Measurements from ENCODE around the gene HOXD3.

Gene HOXD3

DNA sequence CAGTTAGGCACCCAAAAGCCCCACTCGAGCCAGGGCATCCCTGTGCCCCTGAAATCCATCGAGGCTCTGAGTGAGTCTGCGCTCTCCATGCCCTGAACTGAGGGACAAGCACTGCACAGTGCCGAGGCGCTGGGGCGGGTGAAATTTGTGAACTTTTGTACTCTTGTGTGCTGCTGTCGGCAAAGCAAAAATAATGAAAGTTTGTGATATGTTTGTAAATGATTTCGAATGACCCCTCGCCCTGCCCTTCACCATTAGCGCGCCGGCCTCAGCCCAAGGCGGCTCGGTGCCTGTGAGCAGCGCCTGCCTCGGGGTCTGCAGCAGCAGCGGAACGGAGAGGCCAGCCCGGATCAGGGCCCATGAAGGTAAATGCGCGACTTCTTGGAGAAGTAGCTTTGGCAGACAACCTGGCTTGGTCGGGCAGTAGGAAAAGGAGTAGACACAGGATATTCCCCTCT, 7.6 kb upstream of the HOXD3 start:
- DNase-seq (ENCODE audit: low read depth, low spot score), result no peak

DNA sequence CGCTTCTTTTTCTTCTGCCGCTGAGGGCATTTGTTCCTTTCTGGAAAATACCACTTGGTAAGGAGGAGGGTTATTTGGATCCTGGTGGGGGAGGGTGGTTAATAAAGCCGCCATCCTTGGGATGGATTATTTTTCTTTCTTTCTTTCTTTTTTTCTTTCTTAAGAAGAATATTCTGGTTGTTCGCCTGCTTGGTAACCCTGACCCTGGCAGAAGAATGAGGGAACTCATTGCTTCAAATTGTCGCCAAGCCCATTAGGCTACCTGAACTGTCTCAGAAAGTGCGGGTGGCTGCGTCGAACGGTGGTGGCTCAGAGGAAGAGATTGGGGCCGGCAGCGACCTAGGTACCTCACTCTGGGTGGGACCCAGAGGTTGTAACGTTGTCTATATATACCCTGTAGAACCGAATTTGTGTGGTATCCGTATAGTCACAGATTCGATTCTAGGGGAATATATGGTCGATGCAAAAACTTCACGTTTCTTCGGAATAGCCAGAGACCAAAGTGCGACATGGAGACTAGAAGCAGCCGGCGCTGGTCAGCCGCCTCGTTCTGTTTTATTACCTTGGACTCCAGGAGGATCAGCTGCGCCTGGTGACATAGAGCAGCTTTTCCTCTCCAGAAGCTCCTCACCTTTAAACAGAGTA, 7.0 kb upstream of the HOXD3 start:
- DNase-seq (ENCODE audit: low read depth, low spot score), result no peak

GRCh38 chr2:176150584-176151441, 6.3 kb upstream of the HOXD3 start:
- no peak for DNase-seq (ENCODE audit: low read depth, low spot score)

DNA sequence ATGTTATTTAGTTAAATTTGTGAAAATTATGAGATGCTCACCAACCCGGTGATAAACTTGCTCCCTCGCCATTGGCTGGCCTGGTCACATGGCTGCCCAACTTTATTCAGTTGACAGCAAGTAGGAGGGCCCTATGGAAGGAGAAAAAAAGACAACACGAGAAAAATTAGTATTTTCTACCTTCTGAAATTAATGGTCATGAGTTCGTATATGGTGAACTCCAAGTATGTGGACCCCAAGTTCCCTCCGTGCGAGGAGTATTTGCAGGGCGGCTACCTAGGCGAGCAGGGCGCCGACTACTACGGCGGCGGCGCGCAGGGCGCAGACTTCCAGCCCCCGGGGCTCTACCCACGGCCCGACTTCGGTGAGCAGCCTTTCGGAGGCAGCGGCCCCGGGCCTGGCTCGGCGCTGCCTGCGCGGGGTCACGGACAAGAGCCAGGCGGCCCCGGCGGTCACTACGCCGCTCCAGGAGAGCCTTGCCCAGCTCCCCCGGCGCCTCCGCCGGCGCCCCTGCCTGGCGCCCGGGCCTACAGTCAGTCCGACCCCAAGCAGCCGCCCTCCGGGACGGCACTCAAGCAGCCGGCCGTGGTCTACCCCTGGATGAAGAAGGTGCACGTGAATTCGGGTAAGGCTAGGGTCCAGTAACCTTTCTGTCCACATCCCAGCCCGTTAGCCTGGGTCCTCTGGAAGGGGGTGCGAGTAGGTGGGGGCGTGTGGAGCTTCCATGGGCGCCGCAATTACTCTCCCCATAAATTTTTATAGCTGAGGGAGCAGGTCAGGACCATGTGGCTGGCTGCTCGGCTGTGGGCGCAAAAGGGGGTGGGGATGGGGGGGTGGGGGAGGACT, 5.4 kb upstream of the HOXD3 start, which contains the start of gene HOXD4:
TSS of gene HOXD4 (plus strand) at position 109 of the 846 bp plus-strand sequence. CDS start at position 193, 84 bp downstream.
- no peak for DNase-seq (ENCODE audit: low read depth, low spot score)

DNA sequence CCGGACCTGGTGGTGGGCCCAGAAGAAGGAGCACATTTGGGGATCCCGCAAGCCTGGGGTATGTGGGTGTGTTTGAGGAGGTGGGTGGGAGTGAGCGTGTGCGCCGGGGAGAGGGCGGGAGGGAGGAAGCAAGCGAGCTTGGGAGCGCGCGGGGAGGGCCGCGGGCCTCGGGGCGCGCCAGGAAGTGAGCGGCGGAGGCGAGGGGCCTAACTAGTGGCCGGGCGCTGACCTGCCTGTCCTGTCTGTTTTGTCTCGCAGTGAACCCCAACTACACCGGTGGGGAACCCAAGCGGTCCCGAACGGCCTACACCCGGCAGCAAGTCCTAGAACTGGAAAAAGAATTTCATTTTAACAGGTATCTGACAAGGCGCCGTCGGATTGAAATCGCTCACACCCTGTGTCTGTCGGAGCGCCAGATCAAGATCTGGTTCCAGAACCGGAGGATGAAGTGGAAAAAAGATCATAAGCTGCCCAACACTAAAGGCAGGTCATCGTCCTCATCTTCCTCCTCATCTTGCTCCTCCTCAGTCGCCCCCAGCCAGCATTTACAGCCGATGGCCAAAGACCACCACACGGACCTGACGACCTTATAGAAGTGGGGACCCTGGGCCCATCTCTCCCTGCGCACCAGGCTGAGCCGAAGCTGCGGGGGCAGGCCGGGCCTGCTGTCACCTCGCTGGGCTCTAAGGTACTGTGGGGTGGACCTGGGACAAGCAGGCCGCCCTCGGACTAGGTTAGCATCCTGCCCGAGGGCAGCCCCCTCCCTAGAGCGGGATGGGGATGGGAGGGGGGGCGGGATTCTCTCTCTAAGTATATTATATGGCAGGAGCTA, 4.5 kb upstream of the HOXD3 start:
- DNase-seq (ENCODE audit: low read depth, low spot score), result no peak

DNA sequence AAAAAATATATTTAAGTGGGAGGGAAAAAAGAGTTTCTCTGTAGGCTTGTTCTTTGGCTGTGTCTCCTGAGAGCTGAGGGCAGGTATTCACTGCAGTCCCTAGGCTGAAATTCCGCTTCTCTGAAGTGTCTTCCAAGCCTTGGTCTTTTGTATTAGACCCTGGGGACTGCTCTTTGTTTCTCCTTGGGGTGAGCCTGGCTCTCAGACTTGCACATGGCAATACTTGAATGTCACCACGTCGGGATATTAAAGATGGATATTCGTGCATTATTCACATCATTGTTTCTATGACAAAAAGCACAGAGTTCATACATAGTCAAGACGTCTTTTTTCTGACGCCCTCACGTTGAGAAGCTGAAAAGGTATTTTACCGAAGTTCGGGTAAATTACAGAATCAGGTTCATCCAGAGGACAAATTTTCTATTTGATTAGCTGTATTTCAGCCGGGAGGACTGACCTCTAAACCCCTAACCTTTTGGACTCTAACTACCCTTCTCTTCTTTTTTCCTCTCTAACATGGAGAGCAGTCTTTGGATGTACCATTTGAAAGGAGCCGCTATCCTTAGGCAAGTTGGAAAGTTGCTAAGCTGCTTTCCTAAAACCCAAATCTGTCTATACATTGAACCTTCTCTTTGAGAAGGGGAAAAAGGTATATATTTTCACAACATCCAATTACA, 2.4 kb upstream of the HOXD3 start:
- DNase-seq (ENCODE audit: low read depth, low spot score), result no peak

DNA sequence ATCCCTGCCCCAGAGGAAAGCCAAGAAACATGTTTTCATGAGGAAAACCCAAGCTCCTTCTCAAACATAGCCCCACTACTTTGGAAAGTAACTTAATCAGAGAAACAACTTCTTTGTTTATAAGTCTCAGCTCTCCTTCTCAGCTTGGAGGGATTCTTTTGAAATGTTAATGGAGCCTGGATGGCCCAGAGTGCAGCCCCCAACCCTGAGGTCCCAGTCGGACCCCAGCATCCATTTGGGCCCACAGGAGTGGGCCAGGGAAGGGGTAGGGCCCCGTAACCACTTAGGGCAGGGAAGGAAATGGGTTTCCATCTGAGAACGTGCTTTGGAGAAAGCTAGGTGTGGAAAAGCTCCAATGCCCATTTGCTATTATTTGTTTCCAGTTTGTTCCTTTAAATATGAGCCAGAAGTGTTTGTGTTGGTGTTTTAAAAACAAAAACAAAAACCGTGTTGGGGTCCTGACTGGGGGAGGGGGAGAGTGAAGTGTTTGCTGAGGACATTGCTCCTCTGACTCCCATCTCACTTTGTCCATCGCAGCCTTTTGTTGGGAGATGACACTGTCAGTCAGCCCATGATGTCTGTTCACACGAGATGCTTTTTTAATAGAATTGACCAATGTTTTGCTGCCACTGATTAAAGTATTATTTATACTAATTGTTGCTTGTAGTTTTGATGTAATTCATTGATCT, 1.6 kb upstream of the HOXD3 start:
- DNase-seq (ENCODE audit: low read depth, low spot score), result no peak

- DNase-seq (ENCODE audit: low read depth, low spot score), result no peak
These were observed 753 bp upstream of the HOXD3 start for GRCh38 chr2:176156301-176156806.

GRCh38 chr2:176157499-176158185, 535 bp downstream of the HOXD3 start:
- DNase-seq (ENCODE audit: low read depth, low spot score), result no peak

- DNase-seq (ENCODE audit: low read depth, low spot score), result no peak
These were observed 1.1 kb downstream of the HOXD3 start for GRCh38 chr2:176158186-176158591.

DNA sequence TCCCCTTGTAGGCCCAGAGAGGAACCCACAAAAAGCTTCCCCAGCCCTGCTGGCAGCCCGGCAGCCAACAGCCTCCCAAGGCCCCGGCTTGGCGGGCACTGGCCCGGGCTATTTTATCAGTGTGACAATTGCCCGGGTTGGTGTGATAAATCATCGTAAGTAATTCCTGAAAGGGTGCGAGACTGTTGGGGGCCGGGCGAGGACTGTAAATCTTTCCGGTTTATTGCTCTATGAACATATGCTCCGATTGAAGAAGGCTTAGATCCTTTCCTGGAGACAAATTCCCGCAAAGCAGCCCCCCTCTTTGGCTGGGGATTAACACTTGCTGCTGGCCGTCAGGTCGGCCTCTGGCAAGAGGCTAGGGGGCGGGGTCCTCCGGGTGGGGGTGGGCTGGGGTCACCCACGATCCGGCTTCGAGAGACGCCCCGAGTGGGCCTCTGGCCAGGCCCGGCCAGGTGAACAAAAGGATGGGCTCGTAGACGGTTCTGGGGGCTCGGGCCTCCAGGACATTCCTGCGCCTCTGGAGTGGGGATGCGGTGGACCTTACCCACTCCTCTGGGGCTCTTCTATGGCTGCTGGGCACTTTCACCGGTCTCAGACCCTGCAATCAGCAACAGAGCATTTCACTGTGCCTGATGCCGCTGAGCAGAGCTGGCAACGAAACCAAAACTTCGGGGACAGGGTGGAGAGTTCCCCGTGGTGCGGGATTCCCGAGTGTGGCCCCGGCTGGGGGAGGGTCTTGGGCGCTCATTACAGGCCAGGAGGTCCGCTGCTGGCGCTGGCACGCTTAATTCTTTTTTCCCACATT, 2.0 kb downstream of the HOXD3 start:
- DNase-seq (ENCODE audit: low read depth, low spot score), result no peak

DNA sequence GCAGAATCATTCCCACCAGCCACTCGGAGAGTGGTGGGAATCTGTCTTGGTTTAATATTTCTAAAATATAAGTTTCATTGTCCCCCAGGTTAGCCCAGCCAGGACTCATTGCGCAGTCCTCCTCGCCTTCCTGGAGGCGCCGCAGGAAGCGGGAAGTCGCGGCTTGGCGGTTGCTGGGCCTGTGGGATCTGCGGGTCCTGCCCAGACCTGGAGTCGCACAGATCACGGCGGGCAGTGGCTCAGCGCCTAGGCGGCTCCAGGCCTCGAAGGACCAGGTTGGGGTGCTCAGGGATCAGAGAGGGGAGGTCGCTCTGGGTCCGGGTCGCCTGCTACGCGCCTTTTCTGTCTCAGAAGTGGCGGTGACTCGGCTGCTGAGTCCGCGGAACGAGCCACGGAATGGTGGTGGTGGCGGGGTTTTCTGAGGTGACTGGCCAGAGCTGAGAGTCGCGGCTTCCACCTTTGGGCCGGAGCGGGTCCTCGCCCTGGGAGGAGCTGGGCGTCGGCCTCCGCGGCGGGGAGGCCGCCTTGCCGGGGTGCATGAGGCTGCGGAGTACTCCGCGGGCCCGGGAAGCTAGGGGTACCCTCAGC, 2.6 kb downstream of the HOXD3 start:
- no peak for DNase-seq (ENCODE audit: low read depth, low spot score)

- no peak for DNase-seq (ENCODE audit: low read depth, low spot score)
These were observed 3.3 kb downstream of the HOXD3 start for GRCh38 chr2:176160251-176160985.

DNA sequence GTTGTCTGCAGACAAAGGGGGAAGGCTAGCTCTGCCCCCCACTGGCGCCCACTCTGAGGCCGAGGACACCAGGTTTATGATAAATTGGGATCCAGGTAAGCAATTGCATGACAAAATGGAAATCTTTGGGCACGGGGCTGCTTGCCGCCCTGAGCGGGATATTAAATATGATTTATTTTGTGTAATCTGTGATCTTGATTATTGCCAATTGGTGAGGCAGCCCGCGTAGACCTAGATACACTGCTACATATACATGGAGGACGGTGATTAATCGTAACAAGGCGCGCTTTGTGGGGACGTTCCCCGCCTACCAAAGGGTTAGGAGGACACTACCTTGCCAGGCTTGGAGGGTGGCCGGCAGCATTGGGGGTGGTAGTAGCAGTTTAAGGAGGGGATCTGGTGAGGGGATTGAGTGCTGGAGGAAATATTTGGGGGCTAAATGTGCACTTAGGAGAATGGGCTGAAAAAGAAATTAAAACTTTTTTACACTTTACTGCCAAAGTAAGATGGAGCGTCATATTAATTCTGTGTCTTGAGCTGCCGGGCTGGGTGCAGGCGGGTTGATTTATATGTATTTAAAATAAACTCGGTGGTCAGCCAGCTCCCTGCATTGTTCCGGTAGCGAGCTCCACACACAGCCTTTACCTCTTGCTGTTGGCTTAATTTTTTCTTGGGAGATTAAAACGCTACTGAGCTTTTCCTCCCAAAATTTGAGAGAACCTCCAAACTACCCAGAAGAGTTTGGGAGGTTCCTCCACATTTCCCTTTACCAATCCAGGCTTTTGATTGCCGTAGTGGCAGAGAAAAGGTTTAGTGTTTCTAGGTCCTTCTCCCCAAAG, 4.1 kb downstream of the HOXD3 start:
- no peak for DNase-seq (ENCODE audit: low read depth, low spot score)

GRCh38 chr2:176161825-176162626, 4.9 kb downstream of the HOXD3 start:
- DNase-seq (ENCODE audit: low read depth, low spot score), result no peak

All from activated naive CD8-positive, alpha-beta T cell treated with anti-CD3 and anti-CD28 coated beads, Interleukin-2, amount 50 U/mL, for 16 hours (primary cell).